Measurements from ENCODE around the gene NCAN.
"Not testable (repeated sequence)": the region's sequence is repeated elsewhere in the genome, so short reads cannot be mapped to it uniquely, and the experiment has no call there.

NCAN gene

DNA sequence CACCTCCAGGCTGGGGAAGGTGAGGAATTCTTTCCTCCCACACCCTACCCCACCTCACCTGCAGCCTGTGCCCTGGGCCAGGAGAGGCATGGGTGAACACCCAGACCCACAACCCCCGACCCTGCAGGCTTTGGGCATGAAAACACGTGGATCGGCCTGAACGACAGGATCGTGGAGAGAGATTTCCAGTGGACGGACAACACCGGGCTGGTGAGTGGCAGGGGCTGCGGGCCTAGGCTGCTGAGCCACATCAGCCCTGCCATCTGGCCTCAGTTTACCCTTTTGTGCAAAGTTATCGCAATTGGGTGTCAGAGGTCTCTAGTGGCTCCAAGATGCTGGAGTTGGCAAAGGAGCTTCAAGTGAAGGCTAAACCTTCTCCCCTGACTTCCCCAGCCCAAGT lies 28.7 kb downstream of the NCAN start:
- DNase-seq (ENCODE audit: low read depth): no peak
- H3K4me3 ChIP-seq (ENCODE audit: low read depth, low read length): no peak overlapping the region
- TF ChIP-seq CTCF (IDR thresholded peaks at IDR 0.05; ENCODE audit: low read depth, low read length, missing control alignments): no peak
- in situ Hi-C loops (cut with HindIII; ENCODE audit: low sequenced_read_pairs): no loop called here

DNA sequence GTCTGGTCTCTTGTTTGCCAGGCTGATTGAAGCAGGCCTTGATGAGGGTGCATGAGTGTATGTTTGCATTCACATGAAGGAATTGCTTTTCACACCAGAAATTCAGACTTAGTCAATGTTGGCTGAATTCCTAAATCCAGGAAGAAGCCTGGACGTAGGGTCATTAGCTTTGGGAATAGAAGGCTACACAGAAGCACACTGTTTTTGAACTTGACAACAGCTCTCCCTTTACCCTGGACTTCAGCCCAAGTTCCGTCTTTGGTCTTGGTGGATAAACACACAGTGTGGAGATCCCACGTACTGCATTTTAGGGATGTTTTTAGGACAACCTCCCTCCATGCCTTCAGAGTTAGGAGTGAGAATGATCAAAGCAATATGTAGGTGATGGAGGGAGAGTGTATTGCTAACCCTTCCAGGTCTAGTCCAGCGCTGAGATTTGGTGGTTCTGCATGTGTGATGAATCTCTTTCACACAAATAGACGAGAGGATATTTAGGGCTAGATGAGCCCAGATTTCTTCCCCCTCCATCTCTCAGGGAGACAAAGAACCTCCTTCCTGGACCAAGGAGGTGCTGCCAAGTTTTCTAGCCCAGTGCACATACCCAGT lies 38.5 kb downstream of the NCAN start:
- no peak overlapping the region for H3K4me3 ChIP-seq (ENCODE audit: low read depth, low read length)
- in situ Hi-C loops (cut with HindIII; ENCODE audit: low sequenced_read_pairs): no loop called here
- no peak for DNase-seq (ENCODE audit: low read depth)
- no peak for TF ChIP-seq CTCF (IDR thresholded peaks at IDR 0.05; ENCODE audit: low read depth, low read length, missing control alignments)

DNA sequence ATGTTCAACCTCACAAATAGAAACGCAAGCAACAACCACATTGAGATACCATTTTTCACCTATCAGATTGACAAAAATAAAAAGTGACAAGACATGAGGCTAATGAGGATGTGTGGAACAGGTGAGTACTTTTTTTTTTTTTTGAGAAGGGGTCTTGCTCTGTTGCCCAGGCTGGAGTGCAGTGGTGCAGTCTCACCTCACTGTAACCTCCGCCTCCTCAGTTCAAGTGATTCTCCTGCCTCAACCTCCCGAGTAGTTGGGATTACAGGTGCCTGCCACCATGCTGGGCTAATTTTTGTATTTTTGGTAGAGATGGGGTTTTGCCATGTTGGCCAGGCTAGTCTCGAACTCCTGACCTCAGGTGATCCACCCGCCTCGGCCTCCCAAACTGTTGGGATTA lies 41.7 kb downstream of the NCAN start:
- DNase-seq (ENCODE audit: low read depth); H3K4me3 ChIP-seq (ENCODE audit: low read depth, low read length); in situ Hi-C loops (cut with HindIII; ENCODE audit: low sequenced_read_pairs): not testable (repeated sequence)

GRCh38 chr19:19256072-19256969 lies 44.6 kb downstream of the NCAN start:
- no peak overlapping the region for H3K4me3 ChIP-seq (ENCODE audit: low read depth, low read length)
- in situ Hi-C loops (cut with HindIII; ENCODE audit: low sequenced_read_pairs): no loop called here
- no peak for DNase-seq (ENCODE audit: low read depth)
- TF ChIP-seq CTCF (IDR thresholded peaks at IDR 0.05; ENCODE audit: low read depth, low read length, missing control alignments): no peak

GRCh38 chr19:19257137-19257536 lies 45.4 kb downstream of the NCAN start:
- TF ChIP-seq CTCF (IDR thresholded peaks at IDR 0.05; ENCODE audit: low read depth, low read length, missing control alignments): no peak
- H3K4me3 ChIP-seq (ENCODE audit: low read depth, low read length): no peak overlapping the region
- in situ Hi-C loops (cut with HindIII; ENCODE audit: low sequenced_read_pairs): no loop called here
- DNase-seq (ENCODE audit: low read depth): no peak

- DNase-seq (ENCODE audit: low read depth): no peak
- no peak for TF ChIP-seq CTCF (IDR thresholded peaks at IDR 0.05; ENCODE audit: low read depth, low read length, missing control alignments)
- in situ Hi-C loops (cut with HindIII; ENCODE audit: low sequenced_read_pairs): no loop called here
- H3K4me3 ChIP-seq (ENCODE audit: low read depth, low read length): no peak overlapping the region
Measured at GRCh38 chr19:19257836-19258588, 46.3 kb downstream of the NCAN start.

All from astrocyte of the cerebellum (primary cell).